OCI-LY7 (cell line): Measurements from ENCODE around the gene OFD1. TPM values are rescaled to one million over a fixed set of nuclear protein-coding genes. Genes with fewer than 3 reads are reported as not detected.

Experiments used
- BruUV-seq: library from RNA; stranded (reverse); fragments of 400-500 nt; replicated peaks from 2 replicates; lab custom pipeline; 2021; lab: Mats Ljungman, UMichigan
- CTCF ChIA-PET: fragments of 300-600 bp; sonication (Branson Sonifier 250); formaldehyde crosslinking; loops from one replicate; lab custom pipeline; 2022; ENCODE audit warnings: antibody characterized with exemption; ENCODE audit not compliant: unreplicated experiment; lab: Charles Lee
- POLR2A ChIA-PET: fragments of 300-600 bp; sonication (Branson Sonifier 250); formaldehyde crosslinking; loops from one replicate; lab custom pipeline; 2022; ENCODE audit warnings: antibody characterized with exemption; lab: Charles Lee
- DNase-seq: peaks from one replicate; pipeline ENCODE4 v3.0.0-alpha.2; 2015; ENCODE audit warnings: low spot score
- H2AFZ ChIP-seq: fragments of 200-600 bp; sonication (generic), shearing (Covaris generic); 2 replicates; pipeline ENCODE4 v1.6.1; 2014; ENCODE audit warnings: mild to moderate bottlenecking, antibody characterized with exemption, low read length, moderate library complexity
- H3K27ac ChIP-seq: fragments of 200-600 bp; sonication (generic); 2 replicates; pipeline ENCODE4 v1.5.1; 2014; ENCODE audit warnings: mixed run types, low read depth, mild to moderate bottlenecking, moderate library complexity, low read length, inconsistent platforms; ENCODE audit not compliant: poor library complexity, severe bottlenecking
- H3K36me3 ChIP-seq: fragments of 200-600 bp; sonication (generic); 2 replicates; pipeline ENCODE4 v1.6.1; 2014; ENCODE audit warnings: mild to moderate bottlenecking, antibody characterized with exemption, low read length, moderate library complexity, mixed read lengths; ENCODE audit not compliant: insufficient read depth
- H3K4me1 ChIP-seq: fragments of 200-600 bp; sonication (generic); 2 replicates; pipeline ENCODE4 v1.5.1; 2014; ENCODE audit warnings: mild to moderate bottlenecking, low read length; ENCODE audit not compliant: insufficient read depth, poor library complexity, severe bottlenecking
- H3K4me2 ChIP-seq: fragments of 200-600 bp; sonication (generic); 2 replicates; pipeline ENCODE4 v1.6.1; 2014; ENCODE audit warnings: mild to moderate bottlenecking, low read length
- H3K4me3 ChIP-seq: fragments of 200-600 bp; sonication (generic); 2 replicates; pipeline ENCODE4 v1.5.1; 2014; ENCODE audit warnings: mild to moderate bottlenecking, low read depth, low read length; ENCODE audit not compliant: poor library complexity, severe bottlenecking
- H3K79me2 ChIP-seq: fragments of 200-600 bp; sonication (generic); 2 replicates; pipeline ENCODE4 v1.6.1; 2016; ENCODE audit warnings: low read depth, mild to moderate bottlenecking, low read length, moderate library complexity, mixed read lengths; ENCODE audit not compliant: insufficient read depth
- H3K9me2 ChIP-seq: fragments of 200-600 bp; sonication (generic); 2 replicates; pipeline ENCODE4 v1.6.1; 2016; ENCODE audit warnings: mild to moderate bottlenecking, low read length, mixed read lengths; ENCODE audit not compliant: insufficient read depth
- H3K9me3 ChIP-seq: fragments of 200-600 bp; sonication (generic); 2 replicates; pipeline ENCODE4 v1.6.1; 2014; ENCODE audit warnings: mild to moderate bottlenecking, mixed run types, low read length, mixed read lengths
- H4K20me1 ChIP-seq: fragments of 200-600 bp; sonication (generic); 2 replicates; pipeline ENCODE4 v1.6.1; 2014; ENCODE audit warnings: mild to moderate bottlenecking, antibody characterized with exemption, low read length, moderate library complexity, mixed read lengths; ENCODE audit not compliant: insufficient read depth
- CTCF ChIP-seq: fragments of 200-600 bp; sonication (generic); conservative IDR thresholded peaks from 2 replicates; pipeline ENCODE4 v1.5.1; 2014; ENCODE audit warnings: mild to moderate bottlenecking, antibody characterized with exemption, low read length, moderate library complexity, mixed read lengths
- EZH2phosphoT487 ChIP-seq: fragments of 200-600 bp; sonication (generic); IDR thresholded peaks from 2 replicates; pipeline ENCODE4 v1.6.1; 2018; ENCODE audit warnings: low read depth, borderline replicate concordance, mild to moderate bottlenecking, mixed run types, antibody characterized with exemption, low read length, moderate library complexity, mixed read lengths
- intact Hi-C: fragments of 100-400 bp; cut with micrococcal nuclease; formaldehyde crosslinking; loops from one replicate; pipeline ENCODE4 v1.10.0; 2022; ENCODE audit not compliant: unreplicated experiment
- total RNA-seq, 2 experiments: library from RNA; depleted of rRNA in 1 of 2; stranded (reverse); fragments of >200 nt in 1 of 2; shearing (Covaris generic) in 1 of 2; gene quantifications; 2 replicates each; pipeline ENCODE4 v1.2.3, GENCODE V29; 2014 to 2022

The OFD1 gene
- total RNA-seq, 2 experiments from 2014 or later, result 60.7 to 64.7 TPM

- BruUV-seq, result no TSS peak
- intact Hi-C loops, result no loop called here
- CTCF ChIA-PET, result no interaction called here
- H3K79me2 ChIP-seq, result no peaks in the 10 kb centered on the region
- H3K9me3 ChIP-seq, result no peaks in the 10 kb centered on the region
- H3K9me2 ChIP-seq, result no peaks in the 10 kb centered on the region
- TF ChIP-seq CTCF (no peak), EZH2phosphoT487 (no peak)
- no peak for DNase-seq
- peaks cover 8% of the 10 kb centered on the region for H3K4me1 ChIP-seq
- no peak overlapping the region for H3K27ac ChIP-seq
- POLR2A ChIA-PET, result no interaction called here
- no peak overlapping the region for H2AFZ ChIP-seq
- peaks cover 12% of the 10 kb centered on the region; the same call in 1 of the 2 replicates for H3K36me3 ChIP-seq
- no peak overlapping the region for H3K4me2 ChIP-seq
- H3K4me3 ChIP-seq, result no peak overlapping the region
- H4K20me1 ChIP-seq, result no peaks in the 10 kb centered on the region
Observed at GRCh38 chrX:13780868-13781427, 46.4 kb downstream of the OFD1 start.

GRCh38 chrX:13786048-13786447, 51.5 kb downstream of the OFD1 start:
- POLR2A ChIA-PET, result no interaction called here
- no peaks in the 10 kb centered on the region for H3K4me1 ChIP-seq

More at GRCh38 chrX:13786048-13786447, 51.5 kb downstream of the OFD1 start:
- H3K4me3 ChIP-seq, result no peak overlapping the region
- TF ChIP-seq CTCF, result no peak
- no peak for TF ChIP-seq EZH2phosphoT487
- DNase-seq, result no peak
- BruUV-seq, result no TSS peak
- H3K36me3 ChIP-seq, result no peaks in the 10 kb centered on the region
- H3K9me2 ChIP-seq, result no peaks in the 10 kb centered on the region
- no peaks in the 10 kb centered on the region for H4K20me1 ChIP-seq
- no peak overlapping the region for H2AFZ ChIP-seq
- H3K27ac ChIP-seq, result no peak overlapping the region
- intact Hi-C loops, result no loop called here
- H3K9me3 ChIP-seq, result no peaks in the 10 kb centered on the region
- H3K79me2 ChIP-seq, result no peaks in the 10 kb centered on the region
- no peak overlapping the region for H3K4me2 ChIP-seq
- CTCF ChIA-PET, result no interaction called here
